NCI-H748 (cell line): ENCODE data around the gene NDUFS3.
"Not testable (repeated sequence)": the region's sequence is repeated elsewhere in the genome, so short reads cannot be mapped to it uniquely, and the experiment has no call there.

Source experiments
- DNase-seq: peaks from one replicate; lab custom pipeline; 2025; ENCODE audit not compliant: unreplicated experiment; lab: John Stamatoyannopoulos, UW

The NDUFS3 gene

DNA sequence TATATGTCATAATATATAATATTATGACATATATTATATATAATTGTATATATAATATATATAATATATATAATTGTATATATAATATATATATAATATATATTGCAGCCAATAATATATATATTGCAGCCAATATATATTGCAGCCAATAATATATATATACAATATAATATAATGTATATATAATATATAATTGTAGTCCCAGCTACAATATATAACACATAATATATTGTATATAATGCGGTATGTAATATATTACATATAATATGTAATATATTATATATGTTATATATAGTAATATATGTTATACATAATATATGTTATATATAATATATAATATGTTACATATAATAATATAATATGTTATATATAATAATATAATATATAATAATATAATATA lies 20.2 kb upstream of the NDUFS3 start:
- DNase-seq: no peak

DNA sequence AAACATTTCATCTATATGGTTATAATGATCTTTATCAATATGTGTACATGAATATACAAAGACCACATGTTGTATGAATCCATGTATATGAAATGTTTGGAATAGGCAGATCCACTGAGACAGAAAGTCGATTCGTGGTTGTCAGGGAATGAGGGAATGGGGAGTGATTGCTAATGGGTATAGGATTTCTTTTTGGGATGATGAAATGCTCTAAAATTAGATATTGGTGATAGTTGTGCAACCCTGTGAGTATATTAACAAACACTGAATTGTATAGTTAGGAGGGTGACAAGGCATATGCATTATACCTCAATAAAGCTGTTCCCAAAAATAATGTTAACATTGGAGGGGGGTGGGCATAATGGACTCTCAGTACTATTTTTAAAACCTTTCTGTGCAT lies 18.4 kb upstream of the NDUFS3 start:
- DNase-seq: no peak

DNA sequence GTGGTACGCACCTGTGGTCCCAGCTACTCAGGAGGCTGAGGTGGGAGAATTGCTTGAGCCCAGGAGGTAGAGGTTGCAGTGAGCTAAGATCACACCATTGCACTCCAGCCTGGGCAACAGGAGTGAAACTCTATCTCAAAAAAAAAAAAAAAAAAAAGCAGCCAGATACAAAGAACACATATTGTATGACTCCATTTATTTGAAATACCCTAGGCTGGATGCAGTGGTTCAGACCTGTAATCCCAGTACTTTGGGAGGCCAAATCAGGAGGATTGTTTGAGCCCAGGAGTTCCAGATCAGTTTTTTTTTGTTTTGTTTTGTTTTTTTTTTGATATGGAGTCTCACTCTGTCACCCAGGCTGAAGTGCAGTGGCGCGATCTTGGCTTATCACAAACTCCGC lies 16.5 kb upstream of the NDUFS3 start:
- DNase-seq: not testable (repeated sequence)

DNA sequence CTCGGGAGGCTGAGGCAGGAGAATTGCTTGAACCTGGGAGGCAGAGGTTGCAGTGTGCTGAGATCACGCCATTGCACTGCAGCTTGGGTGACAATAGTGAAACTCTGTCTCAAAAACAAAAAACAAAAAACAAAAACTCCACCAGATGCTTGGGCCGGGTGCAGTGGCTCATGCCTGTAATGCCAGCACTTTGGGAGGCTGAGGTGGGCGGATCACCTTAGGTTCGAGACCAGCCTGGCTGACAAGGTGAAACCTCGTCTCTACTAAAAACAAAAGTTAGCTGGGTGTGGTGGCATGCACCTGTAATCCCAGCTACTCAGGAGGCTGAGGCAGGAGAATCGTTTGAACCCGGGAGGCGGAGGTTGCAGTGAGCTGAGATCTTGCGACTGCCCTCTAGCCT lies 14.5 kb upstream of the NDUFS3 start:
- not testable (repeated sequence) for DNase-seq

- peak; percentile 32 for DNase-seq
Measured at GRCh38 chr11:47564933-47565339, 13.9 kb upstream of the NDUFS3 start.

DNA sequence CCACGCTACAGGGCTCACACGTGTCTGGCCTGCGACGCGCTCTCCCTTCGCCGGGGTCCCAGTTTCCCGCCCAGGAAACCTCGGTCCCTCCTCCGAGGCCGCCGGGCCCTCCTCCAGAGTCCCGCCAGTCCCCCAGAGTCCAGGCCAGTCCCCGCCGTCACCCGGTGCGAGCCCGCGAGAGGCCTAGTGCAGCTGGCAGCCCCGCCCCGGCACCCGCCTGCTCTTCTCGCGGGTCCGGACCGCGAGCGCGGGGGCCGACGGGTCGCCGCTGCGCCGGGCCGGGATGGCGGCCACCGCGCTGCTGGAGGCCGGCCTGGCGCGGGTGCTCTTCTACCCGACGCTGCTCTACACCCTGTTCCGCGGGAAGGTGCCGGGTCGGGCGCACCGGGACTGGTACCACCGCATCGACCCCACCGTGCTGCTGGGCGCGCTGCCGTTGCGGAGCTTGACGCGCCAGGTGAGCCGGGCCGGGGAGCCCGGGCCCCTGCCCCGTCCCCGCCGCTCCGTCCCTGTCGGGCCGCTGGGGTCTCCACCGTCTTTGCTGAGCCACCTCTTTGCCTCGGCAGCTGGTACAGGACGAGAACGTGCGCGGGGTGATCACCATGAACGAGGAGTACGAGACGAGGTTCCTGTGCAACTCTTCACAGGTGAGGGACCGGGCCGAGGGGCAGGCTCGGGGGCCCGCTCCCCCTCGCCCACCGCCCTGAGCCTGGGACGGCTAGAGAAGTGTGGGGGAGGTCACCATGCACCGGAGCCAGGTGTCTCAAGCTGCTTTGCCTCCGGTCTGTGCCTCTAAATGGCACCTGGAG lies 13.3 kb upstream of the NDUFS3 start, which contains the start of gene PTPMT1:
TSS of gene PTPMT1 (plus strand) at position 260 of the 809 bp plus-strand sequence. CDS start at position 284, 24 bp downstream.
- DNase-seq: peak; percentile 76

GRCh38 chr11:47566149-47566698 lies 12.7 kb upstream of the NDUFS3 start:
- peak; percentile 31 for DNase-seq

- DNase-seq: no peak
Measured at GRCh38 chr11:47569646-47570045, 9.2 kb upstream of the NDUFS3 start.

DNA sequence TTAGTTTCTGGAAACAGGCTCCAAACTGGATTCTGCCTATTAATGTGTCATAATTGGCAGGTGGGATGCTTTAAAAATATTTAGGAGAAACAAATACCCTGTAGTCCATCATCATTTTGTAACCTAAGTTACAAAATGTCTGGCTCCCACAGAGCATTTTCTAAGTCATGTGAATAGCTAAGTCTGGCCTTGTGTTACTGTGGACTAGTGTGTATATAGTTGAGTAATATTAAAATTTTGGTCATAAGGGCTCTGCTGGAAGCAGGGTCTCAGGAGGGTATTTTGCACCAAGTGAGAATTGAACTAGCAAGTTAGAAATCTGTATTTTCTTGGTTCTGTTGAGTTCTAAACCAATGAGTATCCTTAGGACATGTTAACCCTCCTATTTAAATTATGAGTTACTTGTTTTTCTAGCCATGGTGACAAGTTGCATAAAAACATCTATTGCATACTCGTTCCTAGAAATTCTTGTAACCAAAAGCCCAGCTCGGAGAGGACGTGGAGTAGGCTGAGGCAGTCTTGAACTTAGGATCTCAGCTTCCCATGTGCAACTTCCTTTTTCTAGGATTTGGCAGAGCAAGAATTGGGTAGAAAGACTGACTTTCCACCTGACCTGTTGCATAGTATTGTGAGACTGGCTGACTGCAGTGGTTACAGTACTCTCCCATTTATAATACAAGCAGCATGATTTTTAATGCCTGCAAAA lies 8.1 kb upstream of the NDUFS3 start:
- no peak for DNase-seq

DNA sequence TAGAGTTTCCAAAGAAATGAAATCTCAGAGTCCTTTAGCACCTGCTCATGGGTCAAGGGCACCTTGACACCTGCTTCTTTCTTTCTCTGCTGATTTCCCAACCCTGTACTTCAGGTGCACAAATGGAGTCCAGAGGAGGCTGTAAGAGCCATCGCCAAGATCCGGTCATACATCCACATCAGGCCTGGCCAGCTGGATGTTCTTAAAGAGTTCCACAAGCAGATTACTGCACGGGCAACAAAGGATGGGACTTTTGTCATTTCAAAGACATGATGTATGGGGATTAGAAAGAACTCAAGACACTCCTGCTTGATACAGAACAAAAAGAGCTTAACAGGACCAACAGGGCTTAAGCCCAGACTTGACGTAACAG lies 7.5 kb upstream of the NDUFS3 start:
- DNase-seq: no peak

DNA sequence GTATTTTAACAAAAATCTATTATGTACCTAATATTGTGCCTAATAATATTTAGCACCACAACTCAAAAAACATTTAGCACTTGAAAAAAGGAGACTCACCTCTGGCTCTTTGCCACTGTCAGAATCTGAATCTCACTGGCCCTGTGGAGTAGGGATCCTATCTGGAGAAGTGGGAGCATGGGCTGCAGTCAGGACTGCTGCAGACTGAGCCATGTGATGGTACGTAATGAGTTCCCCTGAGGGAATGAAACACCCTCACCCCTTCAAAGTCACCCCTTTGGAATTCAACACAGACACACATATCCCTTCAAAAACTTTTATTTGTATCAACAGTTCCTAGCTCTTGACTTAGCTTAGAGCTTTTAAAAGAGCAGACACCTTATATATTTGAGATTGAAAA lies 7.0 kb upstream of the NDUFS3 start:
- no peak for DNase-seq

DNA sequence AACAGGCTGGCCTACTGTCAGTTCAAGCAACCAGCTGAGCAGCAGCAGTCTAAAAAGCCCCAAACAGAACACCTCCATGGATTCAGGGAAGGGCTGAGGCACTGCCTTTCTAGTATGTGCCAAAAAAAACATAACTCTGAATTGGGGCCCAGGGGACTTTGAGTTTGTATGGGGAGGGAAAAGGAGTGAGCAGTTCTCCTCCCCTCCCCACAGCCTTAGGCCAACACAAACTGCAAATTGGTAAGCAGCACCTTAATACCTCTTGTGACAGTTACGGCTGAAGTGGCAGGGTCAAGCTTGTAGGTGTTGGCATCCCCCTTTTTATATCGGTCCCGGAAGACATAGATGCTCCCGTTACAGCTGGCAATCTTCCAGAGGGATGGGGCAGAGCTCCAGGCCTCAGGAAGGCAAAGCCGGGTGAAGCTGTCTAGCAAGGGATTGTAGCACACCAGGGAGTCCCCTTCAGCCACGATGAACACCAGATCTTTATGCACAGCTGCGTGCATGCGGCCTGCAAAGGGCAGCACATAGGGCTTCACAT lies 6.1 kb upstream of the NDUFS3 start:
- DNase-seq: no peak

- no peak for DNase-seq
Measured at GRCh38 chr11:47573321-47573720, 5.6 kb upstream of the NDUFS3 start.

GRCh38 chr11:47577460-47578041 lies 1.3 kb upstream of the NDUFS3 start:
- DNase-seq: no peak

DNA sequence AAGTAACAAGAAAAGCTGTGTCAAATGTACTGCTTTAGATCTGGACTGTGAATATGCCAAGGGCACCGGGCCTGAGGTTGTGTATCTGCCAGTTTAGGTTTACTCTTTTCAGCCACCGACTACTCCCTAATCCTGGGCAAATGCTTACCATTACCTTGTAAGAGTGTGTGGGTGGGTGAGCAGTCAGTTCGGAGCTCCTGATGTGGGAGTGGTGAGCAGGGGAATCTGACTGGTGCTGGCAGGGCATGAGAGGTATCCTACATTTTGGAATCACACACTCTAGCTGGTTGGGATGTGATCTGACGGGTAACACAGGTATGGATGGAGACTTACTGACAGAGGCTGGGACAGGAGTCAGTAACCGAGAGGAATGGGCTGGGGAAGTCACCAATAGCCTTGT lies 5.0 kb downstream of the NDUFS3 start:
- no peak for DNase-seq

- DNase-seq: no peak
Measured at GRCh38 chr11:47586098-47586855, 7.4 kb downstream of the NDUFS3 start, which contains the start of gene FAM180B. Gene FAM180B, plus strand, starts transcription at chr11:47586678. Its CDS starts 91 bp downstream, at chr11:47586769.

GRCh38 chr11:47587039-47587716 lies 8.3 kb downstream of the NDUFS3 start:
- DNase-seq: no peak

- DNase-seq: no peak
Measured at GRCh38 chr11:47587723-47588326, 9.0 kb downstream of the NDUFS3 start.

DNA sequence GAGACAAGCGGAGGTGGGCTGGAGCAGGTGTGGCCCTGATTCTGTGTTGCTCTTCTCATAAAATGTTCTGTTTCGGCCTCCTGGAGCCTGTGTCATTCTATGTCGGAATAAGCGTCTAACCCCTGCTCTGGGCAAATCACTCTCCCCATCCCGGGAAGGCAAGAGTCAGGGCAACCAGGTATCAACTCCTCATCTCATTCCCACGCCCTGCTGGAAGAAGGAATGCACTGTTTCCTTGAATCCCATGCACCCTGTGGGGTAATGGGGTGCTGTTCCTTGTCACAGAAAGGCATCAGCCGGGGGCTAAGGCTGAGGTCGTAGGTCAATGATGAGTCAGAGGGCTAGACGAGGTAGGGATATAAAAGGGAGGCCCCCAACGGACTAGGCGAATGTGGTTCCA lies 10.2 kb downstream of the NDUFS3 start:
- no peak for DNase-seq

GRCh38 chr11:47589584-47589976 lies 10.7 kb downstream of the NDUFS3 start:
- DNase-seq: no peak
